Smooth muscle cell (in vitro differentiated cells): ENCODE data around the gene KCNMA1. TPM values are rescaled to one million over a fixed set of nuclear protein-coding genes. Genes with fewer than 3 reads are reported as not detected.

Experiments
- DNase-seq: peaks from one replicate; lab custom pipeline; 2025; ENCODE audit not compliant: unreplicated experiment; lab: John Stamatoyannopoulos, UW
- H2AFZ ChIP-seq: fragments of 200-600 bp; sonication (generic); 2 replicates; pipeline ENCODE4 v1.6.0; 2016; ENCODE audit warnings: antibody characterized with exemption, low read depth, mild to moderate bottlenecking
- H3F3A ChIP-seq: fragments of 200-600 bp; sonication (generic); 2 replicates; pipeline ENCODE4 v1.6.0; 2017; ENCODE audit warnings: antibody characterized with exemption, low read depth
- H3K27ac ChIP-seq: fragments of 200-600 bp; sonication (generic); 2 replicates; pipeline ENCODE4 v1.5.1; 2016; ENCODE audit warnings: low read depth, mild to moderate bottlenecking
- H3K27me3 ChIP-seq: fragments of 200-600 bp; sonication (generic); 2 replicates; pipeline ENCODE4 v1.6.1; 2016; ENCODE audit warnings: low read depth, mild to moderate bottlenecking
- H3K36me3 ChIP-seq: fragments of 200-600 bp; sonication (generic); 2 replicates; pipeline ENCODE4 v1.5.1; 2016; ENCODE audit warnings: low read depth
- H3K4me1 ChIP-seq: fragments of 200-600 bp; sonication (generic); 2 replicates; pipeline ENCODE4 v1.5.1; 2016; ENCODE audit warnings: low read depth
- H3K4me2 ChIP-seq: fragments of 200-600 bp; sonication (generic); 2 replicates; pipeline ENCODE4 v1.6.0; 2016; ENCODE audit warnings: mild to moderate bottlenecking
- H3K4me3 ChIP-seq: fragments of 200-600 bp; sonication (generic); 2 replicates; pipeline ENCODE4 v1.5.1; 2016; ENCODE audit warnings: mild to moderate bottlenecking
- H3K79me2 ChIP-seq: fragments of 200-600 bp; sonication (generic); 2 replicates; pipeline ENCODE4 v1.6.0; 2016; ENCODE audit warnings: low read depth, mild to moderate bottlenecking
- H3K9ac ChIP-seq: fragments of 200-600 bp; sonication (generic); 2 replicates; pipeline ENCODE4 v1.6.0; 2016; ENCODE audit warnings: low read depth
- H3K9me3 ChIP-seq: fragments of 200-600 bp; sonication (generic); replicated peaks from 2 replicates; pipeline ENCODE4 v1.5.1; 2016; ENCODE audit warnings: low read depth
- H4K20me1 ChIP-seq: fragments of 200-600 bp; sonication (generic); 2 replicates; pipeline ENCODE4 v1.6.0; 2016; ENCODE audit warnings: low read depth
- WGBS: methylation state at CpG from one replicate; pipeline ENCODE4 v1.1.7; 2016; ENCODE audit warnings: low lambda C conversion rate; 5-methylcytosine and 5-hydroxymethylcytosine counted together
- polyA plus RNA-seq: library from polyadenylated mRNA; unstranded; fragments of >200 nt; fragmentation: Nextera tagmentation; extraction: Ambion mirVana; gene quantifications from 2 replicates; pipeline ENCODE4 v1.2.1, GENCODE V29; 2016
- total RNA-seq: library from RNA; depleted of rRNA; stranded (reverse); fragments of >200 nt; gene quantifications from 2 replicates; pipeline ENCODE4 v1.2.3, GENCODE V29; 2014
- TF ChIP-seq, protein P1 (sequence below): fragments of 200-600 bp; sonication (generic); IDR thresholded peaks from 2 replicates; pipeline ENCODE4 v1.5.1; 2017; ENCODE audit warnings: borderline replicate concordance, mild to moderate bottlenecking, antibody characterized with exemption; ENCODE audit not compliant: insufficient read depth, poor library complexity, severe bottlenecking

KCNMA1 gene
- total and polyA plus RNA-seq, 2 experiments from 2014 or later, result 9.1 to 23.4 TPM

DNA sequence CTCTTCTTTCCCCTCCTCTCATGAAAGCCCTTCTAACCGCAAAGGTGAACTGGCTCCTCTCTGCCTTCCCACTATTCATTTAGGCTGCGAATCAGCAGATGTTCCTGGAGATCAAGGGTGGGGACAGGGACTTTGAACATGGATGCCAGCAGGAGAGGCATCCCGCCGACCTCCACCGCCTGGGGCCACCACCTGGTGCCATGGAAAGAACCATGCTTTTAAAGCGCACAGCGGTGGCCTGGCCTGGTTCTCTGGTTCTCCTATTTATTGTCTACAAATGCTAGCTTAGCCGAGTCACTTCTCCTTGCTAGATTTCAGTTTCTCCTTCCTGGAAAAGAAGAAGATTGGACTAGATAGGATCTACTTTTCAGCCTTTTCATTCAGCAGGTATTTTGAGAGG lies 43.2 kb upstream of the KCNMA1 start:
- no peaks in the 10 kb centered on the region for H3K79me2 ChIP-seq
- no peak overlapping the region for H3K4me3 ChIP-seq
- no peak overlapping the region for H3K9ac ChIP-seq
- no peak overlapping the region for H3K27ac ChIP-seq
- H3F3A ChIP-seq, result no peaks in the 10 kb centered on the region
- H3K27me3 ChIP-seq, result peaks cover 4% of the 10 kb centered on the region
- H4K20me1 ChIP-seq, result no peaks in the 10 kb centered on the region
- WGBS, result 96% methylated on average over 8 of the region's 8 CpGs
- no peak overlapping the region for H3K4me2 ChIP-seq
- H2AFZ ChIP-seq, result no peak overlapping the region
- peaks cover 5% of the 10 kb centered on the region for H3K4me1 ChIP-seq
- no peaks in the 10 kb centered on the region for H3K9me3 ChIP-seq
- no peaks in the 10 kb centered on the region for H3K36me3 ChIP-seq
- no peak for DNase-seq
- TF ChIP-seq, protein P1, sequence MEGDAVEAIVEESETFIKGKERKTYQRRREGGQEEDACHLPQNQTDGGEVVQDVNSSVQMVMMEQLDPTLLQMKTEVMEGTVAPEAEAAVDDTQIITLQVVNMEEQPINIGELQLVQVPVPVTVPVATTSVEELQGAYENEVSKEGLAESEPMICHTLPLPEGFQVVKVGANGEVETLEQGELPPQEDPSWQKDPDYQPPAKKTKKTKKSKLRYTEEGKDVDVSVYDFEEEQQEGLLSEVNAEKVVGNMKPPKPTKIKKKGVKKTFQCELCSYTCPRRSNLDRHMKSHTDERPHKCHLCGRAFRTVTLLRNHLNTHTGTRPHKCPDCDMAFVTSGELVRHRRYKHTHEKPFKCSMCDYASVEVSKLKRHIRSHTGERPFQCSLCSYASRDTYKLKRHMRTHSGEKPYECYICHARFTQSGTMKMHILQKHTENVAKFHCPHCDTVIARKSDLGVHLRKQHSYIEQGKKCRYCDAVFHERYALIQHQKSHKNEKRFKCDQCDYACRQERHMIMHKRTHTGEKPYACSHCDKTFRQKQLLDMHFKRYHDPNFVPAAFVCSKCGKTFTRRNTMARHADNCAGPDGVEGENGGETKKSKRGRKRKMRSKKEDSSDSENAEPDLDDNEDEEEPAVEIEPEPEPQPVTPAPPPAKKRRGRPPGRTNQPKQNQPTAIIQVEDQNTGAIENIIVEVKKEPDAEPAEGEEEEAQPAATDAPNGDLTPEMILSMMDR, result no peak

DNA sequence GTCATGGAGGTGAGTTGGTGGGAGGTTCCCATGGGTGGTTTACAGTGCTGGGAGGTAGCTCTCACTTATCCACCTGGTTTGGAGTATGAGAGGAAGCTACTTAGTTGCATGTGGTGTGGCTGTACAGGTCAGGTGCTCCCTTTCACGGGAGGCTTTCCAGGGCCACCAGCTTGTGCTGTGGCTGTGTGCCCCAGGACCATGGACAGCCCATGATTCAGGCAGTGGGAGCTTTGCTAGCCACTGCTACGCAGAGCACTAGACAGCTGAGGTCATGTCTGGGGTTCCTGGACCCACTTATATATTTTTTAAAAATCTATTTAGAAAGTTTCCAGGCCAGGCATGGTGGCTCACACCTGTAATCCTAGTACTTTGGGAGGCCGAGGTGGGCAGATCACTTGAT lies 42.5 kb upstream of the KCNMA1 start:
- Histone ChIP-seq H3K9me3 (no peaks in the 10 kb centered on the region), H2AFZ (no peak overlapping the region), H3K9ac (no peak overlapping the region), H3K79me2 (no peaks in the 10 kb centered on the region), H3K36me3 (no peaks in the 10 kb centered on the region), H4K20me1 (no peaks in the 10 kb centered on the region), H3K4me2 (no peak overlapping the region), H3K4me3 (no peak overlapping the region), H3K27ac (no peak overlapping the region), H3K4me1 (no peaks in the 10 kb centered on the region), H3K27me3 (peaks cover 4% of the 10 kb centered on the region), H3F3A (no peaks in the 10 kb centered on the region)
- WGBS, result 95% methylated on average over 3 of the region's 3 CpGs
- no peak for DNase-seq
- TF ChIP-seq, protein P1, result no peak

DNA sequence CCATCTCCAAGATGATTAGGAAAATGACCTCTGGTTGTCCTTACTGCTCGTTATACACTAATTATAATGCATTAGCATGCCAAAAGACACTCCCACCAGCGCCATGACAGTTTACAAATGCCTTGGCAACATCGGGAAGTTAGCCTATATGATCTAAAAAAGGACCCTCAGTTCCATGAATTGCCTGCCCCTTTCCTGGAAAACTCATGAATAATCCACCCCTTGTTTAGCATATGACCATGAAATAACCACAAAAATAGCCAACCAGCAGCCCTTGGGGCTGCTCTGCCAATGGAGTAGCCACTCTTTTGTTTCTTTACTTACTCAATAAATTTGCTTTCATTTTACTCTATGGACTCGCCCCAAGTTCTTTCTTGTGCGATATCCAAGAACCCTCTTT lies 41.6 kb upstream of the KCNMA1 start:
- Histone ChIP-seq H4K20me1 (no peaks in the 10 kb centered on the region), H3K9me3 (no peaks in the 10 kb centered on the region), H3K4me2 (no peak overlapping the region), H3K27me3 (peaks cover 4% of the 10 kb centered on the region), H3K27ac (no peak overlapping the region), H3K9ac (no peak overlapping the region), H2AFZ (no peak overlapping the region), H3K36me3 (no peaks in the 10 kb centered on the region), H3K4me3 (no peak overlapping the region), H3K4me1 (no peaks in the 10 kb centered on the region), H3K79me2 (no peaks in the 10 kb centered on the region), H3F3A (no peaks in the 10 kb centered on the region)
- TF ChIP-seq, protein P1, result no peak
- WGBS, result 90% methylated on average over 5 of the region's 5 CpGs
- no peak for DNase-seq

- Histone ChIP-seq H3K36me3 (no peaks in the 10 kb centered on the region), H2AFZ (no peak overlapping the region), H3K79me2 (no peaks in the 10 kb centered on the region), H3K9me3 (no peaks in the 10 kb centered on the region), H3K27me3 (peaks cover 4% of the 10 kb centered on the region), H3K9ac (no peak overlapping the region), H3K4me1 (no peaks in the 10 kb centered on the region), H3F3A (no peaks in the 10 kb centered on the region), H3K4me3 (no peak overlapping the region), H3K27ac (no peak overlapping the region), H4K20me1 (no peaks in the 10 kb centered on the region), H3K4me2 (no peak overlapping the region)
- TF ChIP-seq, protein P1, result no peak
- 89% methylated on average over 3 of the region's 3 CpGs for WGBS
- no peak for DNase-seq
These were observed 40.5 kb upstream of the KCNMA1 start for GRCh38 chr10:77678146-77678545.
